H1 (cell line): ENCODE measurements around the gene RNF26. TPM values are rescaled to one million over a fixed set of nuclear protein-coding genes. Genes with fewer than 3 reads are reported as not detected.

Experiments
- CTCF ChIA-PET: fragments of 300-600 bp; sonication (Branson Sonifier 250); formaldehyde crosslinking; loops from one replicate; lab custom pipeline; 2021; ENCODE audit not compliant: partially characterized antibody; lab: Charles Lee
- POLR2A ChIA-PET: fragments of 300-600 bp; sonication (Branson Sonifier 250); formaldehyde crosslinking; loops from one replicate; lab custom pipeline; 2021; ENCODE audit warnings: inconsistent platforms; ENCODE audit not compliant: partially characterized antibody; lab: Charles Lee
- DNase-seq, 2 experiments: peaks; one replicate each; pipeline versions ENCODE4 v3.0.0 to v3.0.0-alpha.2; 2010 to 2022; ENCODE audit warnings: low spot score in 2 of 2, low read depth in 1 of 2, mixed read lengths in 1 of 2
- FAIRE-seq: peaks from 2 replicates; lab custom pipeline; 2011; peaks lifted over from hg19 to GRCh38; lab: Jason Lieb, UNC
- H2AFZ ChIP-seq: 2 replicates; pipeline ENCODE4 v1.8.1; 2012; ENCODE audit warnings: low read length, inconsistent platforms
- H2AK5ac ChIP-seq: 2 replicates; pipeline ENCODE4 v1.6.1; 2013; ENCODE audit warnings: low read depth, low read length
- H2BK120ac ChIP-seq: replicated peaks from 2 replicates; pipeline ENCODE3; 2013; ENCODE audit warnings: low read depth, low read length, inconsistent platforms
- H2BK12ac ChIP-seq: 2 replicates; pipeline ENCODE4 v1.6.1; 2013; ENCODE audit warnings: low read depth, low read length
- H2BK15ac ChIP-seq: 2 replicates; pipeline ENCODE4 v1.6.1; 2013; ENCODE audit warnings: low read length
- H2BK20ac ChIP-seq: 2 replicates; pipeline ENCODE4 v1.6.1; 2013; ENCODE audit warnings: low read length
- H2BK5ac ChIP-seq: 2 replicates; pipeline ENCODE4 v1.6.1; 2013; ENCODE audit warnings: low read depth, low read length
- H3K14ac ChIP-seq: 2 replicates; pipeline ENCODE4 v1.6.1; 2013; ENCODE audit warnings: inconsistent platforms; ENCODE audit not compliant: insufficient read length
- H3K18ac ChIP-seq: 2 replicates; pipeline ENCODE4 v1.6.1; 2013; ENCODE audit warnings: low read length; ENCODE audit errors: extremely low read depth
- H3K23ac ChIP-seq: 2 replicates; pipeline ENCODE4 v1.6.1; 2013; ENCODE audit warnings: inconsistent platforms; ENCODE audit not compliant: insufficient read length
- H3K23me2 ChIP-seq: 2 replicates; pipeline ENCODE4 v1.6.1; 2013; ENCODE audit warnings: low read depth, low read length
- H3K27ac ChIP-seq: 2 replicates; pipeline ENCODE4 v1.6.1; 2011; ENCODE audit warnings: low read depth, low read length, inconsistent platforms
- H3K27me3 ChIP-seq, 4 experiments: replicated peaks in 1 of 4; 1 replicate in 1 of 4; 2 replicates in 3 of 4; pipeline versions ENCODE4 v1.6.1 to v1.8.1; 2011 to 2013; ENCODE audit warnings: low read length in 3 of 4, mild to moderate bottlenecking in 3 of 4, inconsistent platforms in 2 of 4, mixed read lengths in 2 of 4, moderate library complexity in 1 of 4; ENCODE audit not compliant: control insufficient read depth in 3 of 4, insufficient read depth in 3 of 4; ENCODE audit errors: extremely low read depth in 1 of 4
- H3K36me3 ChIP-seq, 4 experiments: 2 replicates each; pipeline versions ENCODE4 v1.6.1 to v1.8.1; 2011 to 2013; ENCODE audit warnings: mild to moderate bottlenecking in 4 of 4, low read length in 3 of 4, moderate library complexity in 2 of 4, control low read depth in 1 of 4, inconsistent platforms in 1 of 4; ENCODE audit not compliant: insufficient read depth in 4 of 4, control insufficient read depth in 2 of 4
- H3K4ac ChIP-seq: replicated peaks from 2 replicates; pipeline ENCODE3; 2013; ENCODE audit warnings: low read length, low read depth, mixed read lengths, inconsistent platforms; ENCODE audit not compliant: insufficient read length
- H3K4me1 ChIP-seq, 4 experiments: replicated peaks in 1 of 4; 1 replicate in 1 of 4; 2 replicates in 3 of 4; pipeline versions ENCODE4 v1.6.1 to v1.8.1; 2011 to 2013; ENCODE audit warnings: low read length in 3 of 4, inconsistent platforms in 2 of 4, mixed read lengths in 1 of 4; ENCODE audit not compliant: insufficient read depth in 4 of 4, control insufficient read depth in 3 of 4
- H3K4me2 ChIP-seq, 2 experiments: 2 replicates each; pipeline versions ENCODE4 v1.6.1 to v1.8.1; 2011 to 2013; ENCODE audit warnings: low read depth in 2 of 2, low read length in 2 of 2, control low read depth in 1 of 2, inconsistent platforms in 1 of 2, mild to moderate bottlenecking in 1 of 2; ENCODE audit not compliant: insufficient read depth in 1 of 2
- H3K4me3 ChIP-seq, 4 experiments: fragments of 200-600, 300-600 bp in 1 of 4; sonication (generic), shearing (Covaris generic), sonication (Bioruptor Twin) in 1 of 4; 2 replicates each; pipeline versions ENCODE4 v1.5.1 to v1.8.1; 2011 to 2016; ENCODE audit warnings: low read length in 4 of 4, low read depth in 3 of 4, control low read depth in 2 of 4, inconsistent platforms in 2 of 4, mild to moderate bottlenecking in 2 of 4, mixed read lengths in 1 of 4, moderate library complexity in 1 of 4; ENCODE audit not compliant: insufficient read depth in 2 of 4; ENCODE audit errors: extremely low read depth in 1 of 4
- H3K56ac ChIP-seq: replicated peaks from 2 replicates; pipeline ENCODE3; 2013; ENCODE audit warnings: low read depth, mild to moderate bottlenecking, mixed read lengths, low read length, inconsistent platforms; ENCODE audit not compliant: insufficient read length
- H3K79me1 ChIP-seq: 2 replicates; pipeline ENCODE4 v1.6.1; 2013; ENCODE audit warnings: low read depth, low read length, control low read depth
- H3K79me2 ChIP-seq, 2 experiments: 2 replicates each; pipeline versions ENCODE4 v1.6.1 to v1.8.1; 2012 to 2013; ENCODE audit warnings: low read length in 2 of 2, mild to moderate bottlenecking in 2 of 2, inconsistent platforms in 1 of 2; ENCODE audit not compliant: insufficient read depth in 2 of 2, control insufficient read depth in 1 of 2
- H3K9ac ChIP-seq, 4 experiments: replicated peaks in 1 of 4; 1 replicate in 1 of 4; 2 replicates in 3 of 4; pipeline versions ENCODE4 v1.6.1 to v1.8.1; 2011 to 2013; ENCODE audit warnings: low read depth in 3 of 4, low read length in 3 of 4, control low read depth in 2 of 4, mild to moderate bottlenecking in 2 of 4, moderate library complexity in 2 of 4, inconsistent platforms in 1 of 4; ENCODE audit errors: extremely low read depth in 1 of 4
- H3K9me3 ChIP-seq, 2 experiments: 2 replicates each; pipeline versions ENCODE4 v1.6.1 to v1.8.1; 2012 to 2013; ENCODE audit warnings: mild to moderate bottlenecking in 2 of 2, moderate library complexity in 2 of 2, control low read depth in 1 of 2, inconsistent platforms in 1 of 2, low read depth in 1 of 2, low read length in 1 of 2, mixed read lengths in 1 of 2; ENCODE audit not compliant: insufficient read depth in 2 of 2
- H4K20me1 ChIP-seq, 2 experiments: replicated peaks in 1 of 2; 2 replicates each; pipeline versions ENCODE3 to v1.8.1; 2011 to 2013; ENCODE audit warnings: inconsistent platforms in 2 of 2, low read length in 2 of 2, mild to moderate bottlenecking in 1 of 2; ENCODE audit not compliant: insufficient read depth in 2 of 2, control insufficient read depth in 1 of 2
- H4K5ac ChIP-seq: 2 replicates; pipeline ENCODE4 v1.6.1; 2013; ENCODE audit warnings: low read length, low read depth, mixed read lengths, inconsistent platforms; ENCODE audit not compliant: insufficient read length
- H4K8ac ChIP-seq: 2 replicates; pipeline ENCODE4 v1.8.0; 2013; ENCODE audit warnings: mild to moderate bottlenecking, moderate library complexity, low read length, inconsistent platforms; ENCODE audit not compliant: insufficient read depth; ENCODE audit errors: extremely low read depth
- H4K91ac ChIP-seq: replicated peaks from 2 replicates; pipeline ENCODE3; 2013; ENCODE audit warnings: low read length, mixed read lengths, inconsistent platforms; ENCODE audit not compliant: insufficient read length
- CEBPB ChIP-seq: IDR thresholded peaks from 2 replicates; pipeline ENCODE4 v1.6.1; 2012; ENCODE audit warnings: low read depth, low read length
- CREB1 ChIP-seq: IDR thresholded peaks from 2 replicates; pipeline ENCODE4 v1.6.1; 2012; ENCODE audit warnings: inconsistent platforms
- CTBP2 ChIP-seq: IDR thresholded peaks from 2 replicates; pipeline ENCODE4 v1.7.0; 2011; ENCODE audit warnings: borderline replicate concordance, mild to moderate bottlenecking, moderate library complexity, mixed read lengths, low read length; ENCODE audit not compliant: insufficient read depth, insufficient read length
- GABPA ChIP-seq: IDR thresholded peaks from 2 replicates; pipeline ENCODE4 v1.6.1; 2011; ENCODE audit warnings: mild to moderate bottlenecking, low read length, moderate library complexity, borderline replicate concordance; ENCODE audit not compliant: insufficient read depth
- TBP ChIP-seq: IDR thresholded peaks from 2 replicates; pipeline ENCODE4 v1.6.1; 2011; ENCODE audit warnings: low read depth, low read length, improper control_type of control experiment
- WGBS, 2 experiments: shearing (Covaris generic) in 1 of 2; methylation state at CpG; one replicate each; pipeline versions ENCODE4 v1.1.6 to v1.1.7; 2013 to 2015; ENCODE audit warnings: low lambda C conversion rate in 2 of 2, mixed read lengths in 2 of 2, inconsistent platforms in 1 of 2, low coverage in 1 of 2, missing lambda C conversion rate in 1 of 2; ENCODE audit not compliant: insufficient replicate concordance in 2 of 2, insufficient coverage in 1 of 2, insufficient read length in 1 of 2; ENCODE audit errors: extremely low coverage in 1 of 2, missing lambda C conversion rate in 1 of 2; 5-methylcytosine and 5-hydroxymethylcytosine counted together
- polyA plus RNA-seq, 7 experiments: library from polyadenylated mRNA; depleted of rRNA in 3 of 7; stranded (reverse) in 5 of 7; unstranded in 2 of 7; fragments of >200 nt in 5 of 7; fragments of 200-250 nt in 2 of 7; gene quantifications; 1 replicate in 5 of 7; 2 replicates in 1 of 7; 4 replicates in 1 of 7; pipeline versions ENCODE4 v1.2.1 to v1.2.3, GENCODE V29; 2011 to 2013; ENCODE audit warnings: missing spikeins in 2 of 7, mixed read lengths in 2 of 7
- total RNA-seq: library from RNA; stranded (reverse); fragmentation: NEBNext Ultra II Directional; extraction: Animal tissue kit (Norgen Biotek cat#: 25700); gene quantifications from 2 replicates; pipeline ENCODE4 v1.2.1, GENCODE V29; 2021

RNF26 gene
- total and polyA plus RNA-seq, 2 of the 8 experiments (the other 6 are each of a cell fraction or from before 2014, with no cell fraction given) = 82.7 to 84.0 TPM

DNA sequence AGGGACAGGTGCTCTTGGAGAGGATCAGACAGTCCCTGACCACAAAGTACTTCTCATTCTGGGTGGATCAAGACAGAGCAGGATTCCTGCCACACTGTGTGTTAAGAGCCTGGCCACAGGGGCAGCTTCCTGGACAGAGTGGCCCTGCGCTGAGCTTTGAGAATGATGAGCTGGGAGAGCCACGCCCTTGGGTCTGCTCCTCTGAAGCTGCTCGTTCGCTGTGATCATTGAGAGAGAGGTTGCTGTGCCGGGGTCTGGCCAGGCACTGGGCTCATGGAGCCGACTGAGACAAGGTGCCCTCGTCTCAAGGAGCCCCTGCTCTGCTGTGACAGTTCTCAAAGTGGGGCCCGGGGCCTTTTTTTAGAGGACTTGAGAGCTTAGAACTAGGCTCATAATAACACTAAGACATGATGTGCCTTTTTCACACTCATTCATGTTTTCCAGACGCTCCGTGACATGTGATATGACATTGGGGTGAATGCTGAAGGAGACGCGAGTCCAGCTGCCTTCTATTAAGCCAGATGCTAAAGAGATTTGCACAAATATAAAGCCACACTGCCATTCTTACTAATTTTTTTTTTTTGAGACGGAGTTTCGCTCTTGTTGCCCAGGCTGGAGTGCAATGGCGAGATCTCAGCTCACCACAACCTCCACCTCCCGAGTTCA lies 13.7 kb downstream of the RNF26 start:
- H2AFZ ChIP-seq = no peak overlapping the region
- FAIRE-seq (no peak), DNase-seq (no peak)
- H3K27me3 ChIP-seq = peaks cover 0 to 4% (median 0%) of the 10 kb centered on the region in 4 experiments; a peak in 1 of 7 replicates
- H3K56ac ChIP-seq = no peak overlapping the region
- no peak overlapping the region for H3K23ac ChIP-seq
- H2BK5ac ChIP-seq = no peak overlapping the region
- H3K79me1 ChIP-seq = no peaks in the 10 kb centered on the region; the same call in 1 of the 2 replicates
- no peak overlapping the region for H2BK12ac ChIP-seq
- no peak overlapping the region for H4K5ac ChIP-seq
- no peaks in the 10 kb centered on the region for H3K36me3 ChIP-seq
- no peak overlapping the region for H3K4ac ChIP-seq
- no peak overlapping the region for H3K18ac ChIP-seq
- H2BK15ac ChIP-seq = no peak overlapping the region
- TF ChIP-seq TBP (no peak), GABPA (no peak), CTBP2 (no peak), CEBPB (no peak), CREB1 (no peak)
- H4K20me1 ChIP-seq = no peaks in the 10 kb centered on the region
- H2BK120ac ChIP-seq = no peak overlapping the region
- H3K9me3 ChIP-seq = no peaks in the 10 kb centered on the region
- no peak overlapping the region for H2BK20ac ChIP-seq
- no peaks in the 10 kb centered on the region for H3K23me2 ChIP-seq
- ChIA-PET POLR2A (interaction anchor here (0.6 to 1.1 kb wide), 3 partner anchors 25 to 198 kb away, joined by 3 read pairs; no protein-coding TSS in a partner anchor), CTCF (interaction anchor here (0.6 to 20.0 kb wide), 9 partner anchors 8 to 225 kb away, joined by 3 to 463 read pairs (median 5); partner anchors contain the start of genes MCAM and USP2)
- 80% methylated on average over 16 of the region's 16 CpGs; no CpG with 5 or more reads in 1 of the 2 experiments for WGBS, 2 experiments
- H2AK5ac ChIP-seq = no peak overlapping the region
- no peak overlapping the region for H3K9ac ChIP-seq
- H3K79me2 ChIP-seq = no peaks in the 10 kb centered on the region
- H3K4me2 ChIP-seq = no peak overlapping the region
- H3K4me1 ChIP-seq = peaks cover 0 to 2% (median under 1%) of the 10 kb centered on the region in 4 experiments; a peak in 5 of 7 replicates
- no peak overlapping the region for H4K91ac ChIP-seq
- H4K8ac ChIP-seq = no peak overlapping the region
- H3K14ac ChIP-seq = no peak overlapping the region
- H3K4me3 ChIP-seq = no peak overlapping the region
- no peak overlapping the region for H3K27ac ChIP-seq
